Stomach (tissue), 9 donors: ENCODE data around the gene AFTPH. TPM values are rescaled to one million over a fixed set of nuclear protein-coding genes. Genes with fewer than 3 reads are reported as not detected.

Experiments used
- DNase-seq, 2 donors: peaks; one replicate each; pipeline versions ENCODE4 v3.0.0 to v3.0.0-alpha.2; 2013 to 2019
- H3K27ac ChIP-seq, 5 donors: fragments of 200-600 bp in 4 of 5; sonication (generic) in 4 of 5; one replicate each; pipeline ENCODE4 v1.5.1; 2013 to 2019; ENCODE audit warnings: mild to moderate bottlenecking in 1 of 5, moderate library complexity in 1 of 5
- H3K27me3 ChIP-seq, 3 donors: fragments of 200-600 bp; sonication (generic); one replicate each; pipeline ENCODE4 v1.5.1; 2017 to 2019; ENCODE audit warnings: mixed run types in 1 of 3
- H3K36me3 ChIP-seq, 4 donors: fragments of 200-600 bp; sonication (generic); 1 replicate in 3 of 4; 2 replicates in 1 of 4; pipeline ENCODE4 v1.5.1; 2016 to 2019
- H3K4me1 ChIP-seq, 4 donors: fragments of 200-600 bp; sonication (generic); one replicate each; pipeline ENCODE4 v1.5.1; 2016 to 2019
- H3K4me3 ChIP-seq, 4 donors: fragments of 200-600 bp; sonication (generic) in 3 of 4; one replicate each; pipeline ENCODE4 v1.5.1; 2016 to 2019; ENCODE audit warnings: mild to moderate bottlenecking in 1 of 4
- H3K9me3 ChIP-seq, 4 donors: fragments of 200-600 bp; sonication (generic); one replicate each; pipeline ENCODE4 v1.5.1; 2016 to 2019
- CTCF ChIP-seq, 7 experiments: fragments of 450-650 bp in 4 of 7; fragments of 200-600 bp in 3 of 7; sonication (generic) in 3 of 7; IDR thresholded peaks; one replicate each; pipeline ENCODE4 v1.5.1; 2016 to 2019; ENCODE audit warnings: antibody characterized with exemption in 7 of 7, control low read depth in 2 of 7, mild to moderate bottlenecking in 1 of 7
- EP300 ChIP-seq: sonication (generic); formaldehyde crosslinking; IDR thresholded peaks from one replicate; pipeline ENCODE4 v1.6.1; 2017; ENCODE audit warnings: antibody characterized with exemption
- POLR2A ChIP-seq, 4 donors: fragments of 450-650 bp; IDR thresholded peaks; one replicate each; pipeline ENCODE4 v1.6.1; 2016; ENCODE audit warnings: antibody characterized with exemption in 4 of 4, control low read depth in 2 of 4, mild to moderate bottlenecking in 1 of 4, moderate library complexity in 1 of 4
- POLR2AphosphoS5 ChIP-seq, 3 donors: sonication (generic); formaldehyde crosslinking; IDR thresholded peaks; one replicate each; pipeline ENCODE4 v1.6.1; 2016; ENCODE audit warnings: antibody characterized with exemption in 3 of 3
- WGBS, 5 donors: extraction: QIAGEN DNeasy Blood & Tissue Kit in 3 of 5; methylation state at CpG; one replicate each; pipeline versions ENCODE4 v1.1.5 to v1.1.7; 2013 to 2018; 5-methylcytosine and 5-hydroxymethylcytosine counted together
- intact Hi-C: fragments of 100-400 bp; cut with DNase I; formaldehyde crosslinking; loops from one replicate; pipeline ENCODE4 v1.15.1; 2023; ENCODE audit warnings: low total_unique reads
- polyA plus RNA-seq, 3 donors: library from polyadenylated mRNA; stranded (reverse); fragments of 200-250 nt; gene quantifications; one replicate each; pipeline ENCODE4 v1.2.3, GENCODE V29; 2013
- total RNA-seq, 5 donors: library from RNA; depleted of rRNA; stranded (reverse); fragments of >200 nt; gene quantifications; one replicate each; pipeline versions ENCODE4 v1.1.0 to v1.2.3, GENCODE V29; 2014 to 2016
- donor health status: healthy with polysubstance abuse.
- donor health status: Bipolar disorder and iron deficiency.
- donor health status: healthy.

AFTPH gene
- total and polyA plus RNA-seq, 8 donors: 19.8 to 93.6 (median 38.9) TPM

- Histone ChIP-seq H3K4me1 (peaks cover 0 to 45% (median 20%) of the 10 kb centered on the region in 4 donors), H3K9me3 (no peaks in the 10 kb centered on the region), H3K36me3 (peaks cover 0 to 24% (median 20%) of the 10 kb centered on the region in 4 donors), H3K4me3 (no peak overlapping the region), H3K27me3 (no peaks in the 10 kb centered on the region), H3K27ac (peak overlapping the region in 1 of 5 donors; percentile 37)
- intact Hi-C loops: no loop called here
- WGBS, 5 donors: 61 to 72% (median 67%) methylated on average over 10 of the region's 10 CpGs
- no peak for TF ChIP-seq POLR2A (IDR thresholded peaks at IDR 0.05)
- no peak for TF ChIP-seq CTCF (IDR thresholded peaks at IDR 0.05)
- TF ChIP-seq POLR2AphosphoS5 (IDR thresholded peaks at IDR 0.05): peak in 1 of 3 donors; percentile 2
- no peak for TF ChIP-seq EP300
- DNase-seq: peak; percentile 26 to 50
Observed at GRCh38 chr2:64629329-64629781, 105.2 kb downstream of the AFTPH start.

DNA sequence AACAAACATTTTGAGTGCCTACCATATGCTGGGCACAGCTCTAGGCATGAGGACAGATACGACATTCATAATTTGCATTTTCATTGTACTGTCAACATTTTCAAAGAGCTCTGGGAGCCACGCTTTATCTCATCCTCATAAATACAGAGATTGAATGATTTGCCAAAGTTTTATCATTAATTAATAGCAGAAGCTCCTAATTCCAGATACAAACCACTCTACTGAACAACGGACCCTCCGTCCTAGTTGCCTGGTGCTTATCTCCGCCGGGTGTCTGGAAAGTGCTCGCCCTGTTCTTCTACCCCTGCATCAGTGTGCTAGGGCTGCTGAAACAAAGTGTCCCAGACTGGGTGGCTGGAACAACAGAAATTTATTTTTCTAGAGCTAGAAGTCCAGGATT lies 105.7 kb downstream of the AFTPH start:
- DNase-seq: no peak
- intact Hi-C loops: no loop called here
- H3K27me3 ChIP-seq: no peaks in the 10 kb centered on the region

GRCh38 chr2:64630752-64631151 lies 106.6 kb downstream of the AFTPH start:
- no peak overlapping the region for H3K4me3 ChIP-seq
- DNase-seq: peak in 1 of 2 donors; percentile 13
- intact Hi-C loops: no loop called here
- no peaks in the 10 kb centered on the region for H3K9me3 ChIP-seq
- WGBS, 5 donors: 92 to 97% (median 94%) methylated on average over 10 of the region's 10 CpGs
- H3K4me1 ChIP-seq: peaks cover 0 to 56% (median 27%) of the 10 kb centered on the region in 4 donors
- H3K27ac ChIP-seq: no peak overlapping the region
- TF ChIP-seq POLR2A (IDR thresholded peaks at IDR 0.05) (no peak), POLR2AphosphoS5 (IDR thresholded peaks at IDR 0.05) (no peak)
- H3K27me3 ChIP-seq: no peaks in the 10 kb centered on the region
- H3K36me3 ChIP-seq: peaks cover 7 to 38% (median 33%) of the 10 kb centered on the region in 4 donors

More for the DNA sequence above, 105.7 kb downstream of the AFTPH start:
- Histone ChIP-seq H3K4me3 (no peak overlapping the region), H3K27ac (peak overlapping the region in 1 of 5 donors; percentile 37), H3K36me3 (peaks cover 4 to 29% (median 25%) of the 10 kb centered on the region in 4 donors), H3K9me3 (no peaks in the 10 kb centered on the region), H3K4me1 (peaks cover 0 to 50% (median 23%) of the 10 kb centered on the region in 4 donors)
- 89 to 94% (median 92%) methylated on average over 7 of the region's 7 CpGs for WGBS, 5 donors
- TF ChIP-seq EP300: no peak
- TF ChIP-seq POLR2A (IDR thresholded peaks at IDR 0.05): no peak
- no peak for TF ChIP-seq POLR2AphosphoS5 (IDR thresholded peaks at IDR 0.05)
- TF ChIP-seq CTCF (IDR thresholded peaks at IDR 0.05): no peak

GRCh38 chr2:64631771-64632170 lies 107.6 kb downstream of the AFTPH start:
- H3K27ac ChIP-seq: no peak overlapping the region
- no peaks in the 10 kb centered on the region for H3K9me3 ChIP-seq
- TF ChIP-seq POLR2AphosphoS5 (IDR thresholded peaks at IDR 0.05): no peak
- TF ChIP-seq EP300: no peak
- TF ChIP-seq CTCF (IDR thresholded peaks at IDR 0.05): no peak
- TF ChIP-seq POLR2A (IDR thresholded peaks at IDR 0.05): no peak
- intact Hi-C loops: no loop called here
- WGBS, 5 donors: 91 to 96% (median 93%) methylated on average over 3 of the region's 3 CpGs
- peaks cover 15 to 48% (median 44%) of the 10 kb centered on the region in 4 donors for H3K36me3 ChIP-seq
- H3K4me3 ChIP-seq: no peak overlapping the region
- H3K27me3 ChIP-seq: no peaks in the 10 kb centered on the region
- H3K4me1 ChIP-seq: peaks cover 7 to 56% (median 32%) of the 10 kb centered on the region in 4 donors
- DNase-seq: no peak
